Thyroid gland (tissue), 4 donors: ENCODE data around the gene RHBDL1. TPM values are rescaled to one million over a fixed set of nuclear protein-coding genes. Genes with fewer than 3 reads are reported as not detected.

Experiments
- DNase-seq, 2 donors: peaks; one replicate each; pipeline ENCODE4 v3.0.0-alpha.2; 2019
- H3K27ac ChIP-seq, 3 donors: fragments of 200-600 bp; sonication (generic); 1 replicate in 2 of 3; 2 replicates in 1 of 3; pipeline ENCODE4 v1.5.1; 2016 to 2019; ENCODE audit warnings: mild to moderate bottlenecking in 1 of 3, moderate library complexity in 1 of 3
- H3K27me3 ChIP-seq: fragments of 200-600 bp; sonication (generic); one replicate; pipeline ENCODE4 v1.5.1; 2019
- H3K36me3 ChIP-seq, 2 donors: fragments of 200-600 bp; sonication (generic); one replicate each; pipeline ENCODE4 v1.5.1; 2016 to 2019
- H3K4me1 ChIP-seq, 2 donors: fragments of 200-600 bp; sonication (generic); one replicate each; pipeline ENCODE4 v1.5.1; 2017 to 2019
- H3K4me3 ChIP-seq, 3 donors: fragments of 200-600 bp; sonication (generic); replicated peaks in 1 of 3; 1 replicate in 2 of 3; 2 replicates in 1 of 3; pipeline ENCODE4 v1.5.1; 2016; ENCODE audit warnings: mild to moderate bottlenecking in 1 of 3
- H3K9me3 ChIP-seq: fragments of 200-600 bp; sonication (generic); one replicate; pipeline ENCODE4 v1.5.1; 2017
- POLR2A ChIP-seq, 2 donors: fragments of 450-650 bp; IDR thresholded peaks; one replicate each; pipeline ENCODE4 v1.6.1; 2017; ENCODE audit warnings: antibody characterized with exemption in 2 of 2, mild to moderate bottlenecking in 2 of 2, moderate library complexity in 1 of 2
- WGBS, 2 donors: methylation state at CpG; one replicate each; pipeline ENCODE4 v1.1.5; 2017; 5-methylcytosine and 5-hydroxymethylcytosine counted together
- intact Hi-C: fragments of 100-400 bp; cut with DNase I; formaldehyde crosslinking; loops from one replicate; pipeline ENCODE4 v1.15.1; 2023
- total RNA-seq, 4 donors: library from RNA; depleted of rRNA; stranded (reverse); fragments of >200 nt; gene quantifications; one replicate each; pipeline ENCODE4 v1.2.3, GENCODE V29; 2016
- TF ChIP-seq, protein P1 (sequence below), 6 experiments: fragments of 200-600 bp in 3 of 6; fragments of 450-650 bp in 3 of 6; sonication (generic) in 3 of 6; IDR thresholded peaks; one replicate each; pipeline ENCODE4 v1.5.1; 2016 to 2019; ENCODE audit warnings: antibody characterized with exemption in 6 of 6, mild to moderate bottlenecking in 2 of 6, inconsistent platforms in 1 of 6, moderate library complexity in 1 of 6

The RHBDL1 gene
- total RNA-seq, 4 donors from 2014 or later: 0.27 to 0.63 (median 0.56) TPM; not detected in 1

DNA sequence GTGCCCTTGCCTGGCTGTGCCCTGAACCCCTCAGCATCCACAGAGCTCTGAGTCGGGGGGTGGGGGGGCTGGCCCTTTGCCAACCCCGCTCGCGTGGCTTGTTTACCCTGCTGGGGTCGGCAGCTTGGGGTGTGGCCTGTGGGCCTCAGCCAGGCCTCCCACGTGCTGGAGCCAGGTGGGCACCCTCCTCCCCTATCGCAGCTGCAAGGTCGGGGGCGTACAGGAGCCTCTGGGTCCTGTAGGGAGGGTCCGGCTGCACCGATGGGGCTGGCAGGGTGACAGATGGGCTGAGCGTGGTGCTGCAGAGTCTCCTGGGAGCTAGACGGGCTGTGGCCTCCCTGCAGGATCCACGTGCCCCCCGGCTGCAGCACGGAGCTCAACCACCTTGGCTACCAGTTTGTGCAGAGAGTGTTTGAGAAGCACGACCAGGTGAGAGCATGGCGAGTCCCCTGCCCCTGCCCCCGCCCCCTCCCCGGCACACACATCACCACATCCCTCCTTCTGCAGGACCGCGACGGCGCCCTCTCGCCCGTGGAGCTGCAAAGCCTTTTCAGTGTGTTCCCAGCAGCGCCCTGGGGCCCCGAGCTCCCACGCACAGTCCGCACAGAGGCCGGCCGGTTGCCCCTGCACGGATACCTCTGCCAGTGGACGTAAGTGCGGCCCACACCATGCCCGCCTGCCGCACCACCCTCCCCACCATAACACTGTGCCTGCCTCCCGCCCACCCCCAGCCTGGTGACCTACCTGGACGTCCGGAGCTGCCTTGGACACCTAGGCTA, 3.9 kb upstream of the RHBDL1 start:
- Histone ChIP-seq H3K27ac (no peak overlapping the region), H3K27me3 (no peaks in the 10 kb centered on the region), H3K9me3 (no peaks in the 10 kb centered on the region), H3K4me3 (no peak overlapping the region), H3K4me1 (peaks cover 12 to 28% of the 10 kb centered on the region in 2 donors), H3K36me3 (peaks cover 33 to 44% of the 10 kb centered on the region in 2 donors)
- WGBS, 2 donors: 93 to 95% methylated on average over 18 to 32 of the region's 40 CpGs
- intact Hi-C loops: no loop called here
- DNase-seq: no peak
- TF ChIP-seq POLR2A (IDR thresholded peaks at IDR 0.05): no peak
- TF ChIP-seq, protein P1, sequence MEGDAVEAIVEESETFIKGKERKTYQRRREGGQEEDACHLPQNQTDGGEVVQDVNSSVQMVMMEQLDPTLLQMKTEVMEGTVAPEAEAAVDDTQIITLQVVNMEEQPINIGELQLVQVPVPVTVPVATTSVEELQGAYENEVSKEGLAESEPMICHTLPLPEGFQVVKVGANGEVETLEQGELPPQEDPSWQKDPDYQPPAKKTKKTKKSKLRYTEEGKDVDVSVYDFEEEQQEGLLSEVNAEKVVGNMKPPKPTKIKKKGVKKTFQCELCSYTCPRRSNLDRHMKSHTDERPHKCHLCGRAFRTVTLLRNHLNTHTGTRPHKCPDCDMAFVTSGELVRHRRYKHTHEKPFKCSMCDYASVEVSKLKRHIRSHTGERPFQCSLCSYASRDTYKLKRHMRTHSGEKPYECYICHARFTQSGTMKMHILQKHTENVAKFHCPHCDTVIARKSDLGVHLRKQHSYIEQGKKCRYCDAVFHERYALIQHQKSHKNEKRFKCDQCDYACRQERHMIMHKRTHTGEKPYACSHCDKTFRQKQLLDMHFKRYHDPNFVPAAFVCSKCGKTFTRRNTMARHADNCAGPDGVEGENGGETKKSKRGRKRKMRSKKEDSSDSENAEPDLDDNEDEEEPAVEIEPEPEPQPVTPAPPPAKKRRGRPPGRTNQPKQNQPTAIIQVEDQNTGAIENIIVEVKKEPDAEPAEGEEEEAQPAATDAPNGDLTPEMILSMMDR (IDR thresholded peaks at IDR 0.05): no peak

DNA sequence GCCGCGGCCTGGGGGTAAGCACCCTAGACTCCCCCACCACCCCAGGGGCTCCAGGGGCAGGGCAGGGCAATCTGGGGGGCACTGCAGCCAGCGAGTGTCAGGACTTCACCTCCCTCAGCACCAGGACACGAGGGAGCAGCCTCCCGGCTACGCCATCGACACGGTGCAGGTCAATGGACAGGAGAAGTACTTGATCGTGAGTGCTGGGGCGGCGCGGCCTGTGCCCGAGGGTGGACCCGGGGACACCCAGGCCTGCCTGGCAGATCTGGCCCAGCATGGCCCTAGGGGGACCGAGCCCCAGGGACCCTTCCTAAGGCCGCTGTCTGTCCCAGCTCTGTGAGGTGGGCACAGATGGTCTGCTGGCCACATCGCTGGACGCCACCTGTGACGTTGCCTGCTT, 3.1 kb upstream of the RHBDL1 start:
- DNase-seq: no peak
- H3K36me3 ChIP-seq: peaks cover 33 to 44% of the 10 kb centered on the region in 2 donors
- H3K4me1 ChIP-seq: peaks cover 12 to 25% of the 10 kb centered on the region in 2 donors
- WGBS, 2 donors: 93% methylated on average over 8 of the region's 19 CpGs; no CpG with 5 or more reads in 1 of the 2 donors
- H3K27me3 ChIP-seq: no peaks in the 10 kb centered on the region
- no peak overlapping the region for H3K4me3 ChIP-seq
- no peak overlapping the region for H3K27ac ChIP-seq
- TF ChIP-seq, protein P1 (IDR thresholded peaks at IDR 0.05): no peak
- TF ChIP-seq POLR2A (IDR thresholded peaks at IDR 0.05): no peak
- H3K9me3 ChIP-seq: no peaks in the 10 kb centered on the region
- intact Hi-C loops: no loop called here

GRCh38 chr16:672851-673250, 2.6 kb upstream of the RHBDL1 start:
- no peaks in the 10 kb centered on the region for H3K9me3 ChIP-seq
- H3K27ac ChIP-seq: no peak overlapping the region
- H3K27me3 ChIP-seq: no peaks in the 10 kb centered on the region
- intact Hi-C loops: no loop called here
- H3K4me1 ChIP-seq: peaks cover 12 to 21% of the 10 kb centered on the region in 2 donors
- no peak for TF ChIP-seq POLR2A (IDR thresholded peaks at IDR 0.05)
- TF ChIP-seq, protein P1 (IDR thresholded peaks at IDR 0.05): no peak
- no peak for DNase-seq
- H3K4me3 ChIP-seq: no peak overlapping the region
- peaks cover 33 to 44% of the 10 kb centered on the region in 2 donors for H3K36me3 ChIP-seq
- 96 to 97% methylated on average over 20 of the region's 21 CpGs for WGBS, 2 donors

GRCh38 chr16:673399-673991, 2.0 kb upstream of the RHBDL1 start:
- TF ChIP-seq, protein P1 (IDR thresholded peaks at IDR 0.05): no peak
- no peak for TF ChIP-seq POLR2A (IDR thresholded peaks at IDR 0.05)
- intact Hi-C loops: no loop called here
- Histone ChIP-seq H3K4me1 (peaks cover 11 to 21% of the 10 kb centered on the region in 2 donors), H3K4me3 (no peak overlapping the region), H3K9me3 (no peaks in the 10 kb centered on the region), H3K27ac (no peak overlapping the region), H3K27me3 (no peaks in the 10 kb centered on the region), H3K36me3 (peaks cover 33 to 44% of the 10 kb centered on the region in 2 donors)
- WGBS, 2 donors: 90% methylated on average over 11 of the region's 18 CpGs; no CpG with 5 or more reads in 1 of the 2 donors
- DNase-seq: no peak
